ENCODE measurements around the gene OSTF1. TPM values are rescaled to one million over a fixed set of nuclear protein-coding genes. Genes with fewer than 3 reads are reported as not detected.

The OSTF1 gene
- total and polyA plus RNA-seq, 3 experiments from 2014 or later, result 71.9 to 170 (median 76.0) TPM

DNA sequence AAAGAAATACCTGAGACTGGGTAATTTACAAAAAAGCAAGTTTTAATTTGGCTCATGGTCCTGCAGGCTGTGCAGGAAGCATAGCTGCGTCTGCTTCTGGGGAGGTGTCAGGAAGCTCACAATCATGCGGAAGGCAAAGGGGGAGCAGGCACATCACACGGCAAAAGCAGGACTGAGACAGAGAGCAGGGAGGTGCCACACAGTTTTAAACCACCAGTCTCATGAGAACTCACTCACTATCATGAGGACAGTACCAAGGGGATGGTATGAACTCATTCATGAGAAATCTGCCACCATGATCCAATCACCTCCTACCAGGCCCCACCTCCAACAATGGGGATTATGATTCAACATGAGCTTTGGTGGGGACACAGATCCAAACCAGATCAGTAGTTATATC lies 96.2 kb downstream of the OSTF1 start:
- Histone ChIP-seq H3K36me3 (ENCODE audit: insufficient read depth, low read length) (no peaks in the 10 kb centered on the region), H3K9me3 (ENCODE audit: low read length) (no peaks in the 10 kb centered on the region), H3K27me3 (ENCODE audit: insufficient read depth, low read length, poor library complexity, severe bottlenecking) (no peaks in the 10 kb centered on the region), H3K4me1 (ENCODE audit: insufficient read depth, low read length) (peaks cover 7% of the 10 kb centered on the region), H3K27ac (ENCODE audit: low read depth, low read length) (no peak overlapping the region), H3K4me3 (ENCODE audit: low read length) (no peak overlapping the region)
- no peak overlapping the region for H3K4me3 Mint-ChIP-seq
- H3K27me3 Mint-ChIP-seq, result no peaks in the 10 kb centered on the region
- POLR2A ChIA-PET, result no interaction called here
- no peak for DNase-seq
- H3K9me3 Mint-ChIP-seq, result no peaks in the 10 kb centered on the region
- H3K27ac Mint-ChIP-seq, result peak overlapping the region in 3 of 8 donors; percentile 25 to 71 (median 68)
- CTCF ChIA-PET, result interaction anchor here (1.1 to 1.7 kb wide), 6 partner anchors 8 to 378 kb away, joined by 3 to 6 read pairs (median 4); no protein-coding TSS in a partner anchor
- H3K36me3 Mint-ChIP-seq, result peaks cover 1 to 16% (median 10%) of the 10 kb centered on the region in 3 donors
- H3K4me1 Mint-ChIP-seq, result peaks cover 12 to 20% (median 19%) of the 10 kb centered on the region in 3 donors

DNA sequence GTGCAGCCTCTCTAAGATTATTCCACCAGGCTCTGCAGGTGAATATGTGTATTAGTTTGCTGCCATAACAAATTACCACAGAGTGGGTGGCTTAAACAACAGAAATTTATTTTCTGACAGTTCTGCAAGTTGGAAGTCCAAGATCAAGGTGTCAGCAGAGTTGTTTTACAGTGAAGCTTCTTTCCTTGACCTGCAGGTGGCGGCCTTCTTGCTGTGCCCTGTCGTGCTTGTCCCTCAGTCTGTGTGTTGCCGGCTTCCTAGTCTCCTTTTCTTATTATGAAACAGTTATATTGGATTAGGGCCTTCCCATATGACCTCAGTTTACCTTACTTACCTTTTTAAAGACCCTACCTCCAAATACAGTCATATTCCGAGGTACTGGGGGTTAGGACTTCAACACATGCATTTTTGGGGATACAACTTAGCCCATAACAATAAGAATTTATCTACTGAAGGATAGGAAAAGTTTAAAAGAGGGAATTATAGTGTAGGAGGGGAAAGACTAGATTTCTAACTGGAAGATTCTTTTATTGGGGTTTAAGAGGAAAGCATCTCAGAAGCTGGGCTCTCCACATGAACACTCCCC lies 97.4 kb downstream of the OSTF1 start:
- DNase-seq, result peak; percentile 10 to 52 (median 18)
- Mint-ChIP-seq H3K9me3 (no peaks in the 10 kb centered on the region), H3K27me3 (no peaks in the 10 kb centered on the region), H3K4me3 (peak overlapping the region in 1 of 7 donors; percentile 23), H3K36me3 (peaks cover 0 to 14% (median 12%) of the 10 kb centered on the region in 3 donors), H3K4me1 (peaks cover 12 to 21% (median 20%) of the 10 kb centered on the region in 3 donors), H3K27ac (peak overlapping the region in 4 of 8 donors; percentile 51 to 92 (median 62))
- H3K4me3 ChIP-seq (ENCODE audit: low read length), result no peak overlapping the region
- H3K27me3 ChIP-seq (ENCODE audit: insufficient read depth, low read length, poor library complexity, severe bottlenecking), result no peaks in the 10 kb centered on the region
- no peak overlapping the region for H3K27ac ChIP-seq (ENCODE audit: low read depth, low read length)
- H3K36me3 ChIP-seq (ENCODE audit: insufficient read depth, low read length), result no peaks in the 10 kb centered on the region
- POLR2A ChIA-PET, result interaction anchor here (0.6 kb wide), 1 partner anchor 38 kb away, joined by 4 read pairs; no protein-coding TSS in a partner anchor
- CTCF ChIA-PET, result interaction anchor here (0.6 to 2.3 kb wide), 23 partner anchors 10 to 379 kb away, joined by 3 to 8 read pairs (median 4); partner anchors contain the start of genes CARNMT1, NMRK1 and OSTF1
- H3K4me1 ChIP-seq (ENCODE audit: insufficient read depth, low read length), result peaks cover 7% of the 10 kb centered on the region
- H3K9me3 ChIP-seq (ENCODE audit: low read length), result no peaks in the 10 kb centered on the region

DNA sequence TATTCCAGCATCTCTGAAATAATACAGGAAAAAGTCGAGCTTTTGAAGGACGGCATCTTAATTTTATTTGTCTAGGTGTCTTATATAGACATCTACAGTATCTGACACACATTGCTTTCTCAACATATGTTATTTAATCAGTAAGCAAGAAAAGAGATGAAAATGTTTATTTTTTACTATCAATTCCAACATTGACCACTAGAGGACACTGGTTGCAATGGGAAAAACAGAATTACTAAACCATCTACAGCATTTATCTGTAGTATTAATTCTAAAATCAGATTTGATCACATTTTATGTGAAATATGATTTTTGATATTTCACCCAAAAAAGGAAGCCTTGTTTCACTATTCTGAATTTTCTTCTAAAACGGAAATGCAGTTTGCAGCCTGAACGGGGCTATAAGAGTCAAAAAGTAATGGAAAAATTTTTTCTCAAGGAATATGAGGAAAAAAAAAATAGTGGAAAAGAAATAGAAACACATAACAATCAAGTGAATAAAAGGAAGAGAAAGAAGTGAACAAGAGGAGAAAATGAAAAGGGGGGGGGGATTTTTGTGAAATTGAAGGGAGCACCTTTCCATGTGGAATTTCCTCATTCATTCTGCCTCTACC lies 98.6 kb downstream of the OSTF1 start:
- Mint-ChIP-seq H3K4me1 (peaks cover 12 to 23% (median 20%) of the 10 kb centered on the region in 3 donors), H3K4me3 (no peak overlapping the region), H3K27ac (no peak overlapping the region), H3K36me3 (peaks cover 0 to 12% (median 9%) of the 10 kb centered on the region in 3 donors), H3K9me3 (no peaks in the 10 kb centered on the region), H3K27me3 (no peaks in the 10 kb centered on the region)
- no peaks in the 10 kb centered on the region for H3K27me3 ChIP-seq (ENCODE audit: insufficient read depth, low read length, poor library complexity, severe bottlenecking)
- peak in 1 of 5 donors; percentile 16 for DNase-seq
- H3K9me3 ChIP-seq (ENCODE audit: low read length), result no peaks in the 10 kb centered on the region
- ChIA-PET POLR2A (interaction anchor here (0.6 kb wide), 1 partner anchor 17 kb away, joined by 3 read pairs; no protein-coding TSS in a partner anchor), CTCF (interaction anchor here (1.5 to 2.3 kb wide), 4 partner anchors 9 to 83 kb away, joined by 6 to 8 read pairs (median 6); no protein-coding TSS in a partner anchor)
- H3K4me3 ChIP-seq (ENCODE audit: low read length), result no peak overlapping the region
- no peak overlapping the region for H3K27ac ChIP-seq (ENCODE audit: low read depth, low read length)
- H3K4me1 ChIP-seq (ENCODE audit: insufficient read depth, low read length), result peaks cover 7% of the 10 kb centered on the region
- no peaks in the 10 kb centered on the region for H3K36me3 ChIP-seq (ENCODE audit: insufficient read depth, low read length)

- H3K27ac Mint-ChIP-seq, result no peak overlapping the region
- POLR2A ChIA-PET, result no interaction called here
- CTCF ChIA-PET, result no interaction called here
- H3K27ac ChIP-seq (ENCODE audit: low read depth, low read length), result no peak overlapping the region
- no peaks in the 10 kb centered on the region for H3K9me3 ChIP-seq (ENCODE audit: low read length)
- H3K4me3 ChIP-seq (ENCODE audit: low read length), result no peak overlapping the region
- H3K36me3 ChIP-seq (ENCODE audit: insufficient read depth, low read length), result no peaks in the 10 kb centered on the region
- H3K36me3 Mint-ChIP-seq, result peaks cover 0 to 7% (median 5%) of the 10 kb centered on the region in 3 donors
- no peak overlapping the region for H3K4me3 Mint-ChIP-seq
- no peak for DNase-seq
- H3K27me3 ChIP-seq (ENCODE audit: insufficient read depth, low read length, poor library complexity, severe bottlenecking), result no peaks in the 10 kb centered on the region
- no peaks in the 10 kb centered on the region for H3K9me3 Mint-ChIP-seq
- peaks cover 12 to 23% (median 20%) of the 10 kb centered on the region in 3 donors for H3K4me1 Mint-ChIP-seq
- H3K27me3 Mint-ChIP-seq, result no peaks in the 10 kb centered on the region
- peaks cover 7% of the 10 kb centered on the region for H3K4me1 ChIP-seq (ENCODE audit: insufficient read depth, low read length)
These were observed 100.4 kb downstream of the OSTF1 start for GRCh38 chr9:75188756-75189155.

DNA sequence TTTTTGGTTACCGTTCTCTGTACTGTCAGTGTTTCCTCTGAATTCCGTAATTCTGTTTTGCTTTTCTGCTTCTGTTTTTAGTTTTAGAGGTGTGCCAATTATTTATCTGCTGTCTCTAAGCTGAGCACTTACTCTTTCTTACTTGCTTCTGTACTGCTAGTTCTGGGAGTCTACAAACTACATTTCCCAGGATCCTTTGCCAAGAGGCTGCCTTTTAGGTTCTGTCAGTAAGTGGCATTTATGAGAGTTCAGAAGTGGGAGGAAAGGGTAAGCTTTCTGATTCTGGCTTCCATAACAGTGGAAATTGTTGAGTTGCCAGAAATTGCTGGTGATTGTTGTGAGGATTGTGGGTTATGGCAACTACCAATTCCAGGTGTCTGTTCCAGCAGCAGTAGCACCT lies 102.4 kb downstream of the OSTF1 start:
- Mint-ChIP-seq H3K4me1 (peaks cover 7 to 21% (median 12%) of the 10 kb centered on the region in 3 donors), H3K27me3 (no peaks in the 10 kb centered on the region), H3K4me3 (no peak overlapping the region), H3K36me3 (peaks cover 0 to 9% (median 0%) of the 10 kb centered on the region in 3 donors), H3K27ac (peak overlapping the region in 2 of 8 donors; percentile 1 to 46), H3K9me3 (no peaks in the 10 kb centered on the region)
- POLR2A ChIA-PET, result no interaction called here
- peaks cover 3% of the 10 kb centered on the region for H3K4me1 ChIP-seq (ENCODE audit: insufficient read depth, low read length)
- H3K4me3 ChIP-seq (ENCODE audit: low read length), result no peak overlapping the region
- no peak overlapping the region for H3K27ac ChIP-seq (ENCODE audit: low read depth, low read length)
- H3K36me3 ChIP-seq (ENCODE audit: insufficient read depth, low read length), result no peaks in the 10 kb centered on the region
- no peak for DNase-seq
- no peaks in the 10 kb centered on the region for H3K9me3 ChIP-seq (ENCODE audit: low read length)
- no peaks in the 10 kb centered on the region for H3K27me3 ChIP-seq (ENCODE audit: insufficient read depth, low read length, poor library complexity, severe bottlenecking)
- CTCF ChIA-PET, result no interaction called here

Other genes with a start within 250 kb of the OSTF1 start
- not detected for gene TRPM6, start 200.6 kb upstream of the OSTF1 start, total RNA-seq
- not detected for gene TRPM6, start 200.6 kb upstream of the OSTF1 start, polyA plus RNA-seq
- 10 to 100 TPM; 21.4 to 22.0 TPM for gene C9orf40, start 135.6 kb upstream of the OSTF1 start, total RNA-seq
- gene C9orf40, start 135.6 kb upstream of the OSTF1 start, polyA plus RNA-seq, result 4.0 TPM
- 10 to 100 TPM; 30.8 to 32.9 TPM for gene CARNMT1, start 60.2 kb upstream of the OSTF1 start, total RNA-seq
- gene CARNMT1, start 60.2 kb upstream of the OSTF1 start, polyA plus RNA-seq, result 12.8 TPM
- 10 to 100 TPM; 14.1 to 14.6 TPM for gene NMRK1, start 359 bp upstream of the OSTF1 start, total RNA-seq
- 48.4 TPM for gene NMRK1, start 359 bp upstream of the OSTF1 start, polyA plus RNA-seq

All from CD8-positive, alpha-beta memory T cell (primary cell).